Vagina (tissue), 2 donors: ENCODE data around the gene PRXL2A. TPM values are rescaled to one million over a fixed set of nuclear protein-coding genes. Genes with fewer than 3 reads are reported as not detected.

Experiments used
- DNase-seq, 2 donors: peaks; one replicate each; pipeline ENCODE4 v3.0.0-alpha.2; 2017; ENCODE audit errors: extremely low spot score in 2 of 2
- H3K27ac ChIP-seq: fragments of 200-600 bp; sonication (generic); one replicate; pipeline ENCODE4 v1.5.1; 2019
- H3K27me3 ChIP-seq: fragments of 200-600 bp; sonication (generic); one replicate; pipeline ENCODE4 v1.5.1; 2019
- H3K36me3 ChIP-seq, 2 donors: fragments of 200-600 bp; sonication (generic); one replicate each; pipeline ENCODE4 v1.5.1; 2017 to 2019
- H3K4me1 ChIP-seq: fragments of 200-600 bp; sonication (generic); one replicate; pipeline ENCODE4 v1.5.1; 2019
- H3K4me3 ChIP-seq, 2 donors: fragments of 200-600 bp; sonication (generic); 1 replicate in 1 of 2; 2 replicates in 1 of 2; pipeline ENCODE4 v1.5.1; 2016 to 2019
- H3K9me3 ChIP-seq: fragments of 200-600 bp; sonication (generic); one replicate; pipeline ENCODE4 v1.5.1; 2019
- POLR2A ChIP-seq, 2 donors: fragments of 450-650 bp; IDR thresholded peaks; one replicate each; pipeline ENCODE4 v1.6.1; 2017; ENCODE audit warnings: antibody characterized with exemption in 2 of 2, mild to moderate bottlenecking in 2 of 2, moderate library complexity in 2 of 2
- POLR2AphosphoS5 ChIP-seq, 2 donors: sonication (generic); formaldehyde crosslinking; IDR thresholded peaks; one replicate each; pipeline ENCODE4 v1.9.0; 2017; ENCODE audit warnings: antibody characterized with exemption in 2 of 2, mild to moderate bottlenecking in 2 of 2, low read depth in 1 of 2; ENCODE audit not compliant: insufficient read depth in 1 of 2
- intact Hi-C: fragments of 100-400 bp; cut with DNase I; formaldehyde crosslinking; loops from one replicate; pipeline ENCODE4 v1.15.1; 2023
- total RNA-seq: library from RNA; depleted of rRNA; stranded (reverse); fragments of >200 nt; gene quantifications from one replicate; pipeline ENCODE4 v1.2.3, GENCODE V29; 2016
- TF ChIP-seq, protein P1 (sequence below), 3 experiments: fragments of 450-650 bp in 2 of 3; fragments of 200-600 bp in 1 of 3; sonication (generic) in 1 of 3; IDR thresholded peaks; one replicate each; pipeline ENCODE4 v1.5.1; 2017 to 2019; ENCODE audit warnings: antibody characterized with exemption in 3 of 3, mild to moderate bottlenecking in 2 of 3, moderate library complexity in 2 of 3

Gene PRXL2A
- total RNA-seq, 1 donor from 2014 or later: 62.4 TPM

GRCh38 chr10:80405035-80405434 lies 3.3 kb upstream of the PRXL2A start:
- H3K4me1 ChIP-seq: peaks cover 26% of the 10 kb centered on the region
- intact Hi-C loops: no loop called here

GRCh38 chr10:80405626-80406025 lies 2.7 kb upstream of the PRXL2A start:
- TF ChIP-seq POLR2A (IDR thresholded peaks at IDR 0.05) (no peak), POLR2AphosphoS5 (IDR thresholded peaks at IDR 0.05; ENCODE audit: insufficient read depth in 1 of 2, low read depth in 1 of 2) (no peak)
- TF ChIP-seq, protein P1, sequence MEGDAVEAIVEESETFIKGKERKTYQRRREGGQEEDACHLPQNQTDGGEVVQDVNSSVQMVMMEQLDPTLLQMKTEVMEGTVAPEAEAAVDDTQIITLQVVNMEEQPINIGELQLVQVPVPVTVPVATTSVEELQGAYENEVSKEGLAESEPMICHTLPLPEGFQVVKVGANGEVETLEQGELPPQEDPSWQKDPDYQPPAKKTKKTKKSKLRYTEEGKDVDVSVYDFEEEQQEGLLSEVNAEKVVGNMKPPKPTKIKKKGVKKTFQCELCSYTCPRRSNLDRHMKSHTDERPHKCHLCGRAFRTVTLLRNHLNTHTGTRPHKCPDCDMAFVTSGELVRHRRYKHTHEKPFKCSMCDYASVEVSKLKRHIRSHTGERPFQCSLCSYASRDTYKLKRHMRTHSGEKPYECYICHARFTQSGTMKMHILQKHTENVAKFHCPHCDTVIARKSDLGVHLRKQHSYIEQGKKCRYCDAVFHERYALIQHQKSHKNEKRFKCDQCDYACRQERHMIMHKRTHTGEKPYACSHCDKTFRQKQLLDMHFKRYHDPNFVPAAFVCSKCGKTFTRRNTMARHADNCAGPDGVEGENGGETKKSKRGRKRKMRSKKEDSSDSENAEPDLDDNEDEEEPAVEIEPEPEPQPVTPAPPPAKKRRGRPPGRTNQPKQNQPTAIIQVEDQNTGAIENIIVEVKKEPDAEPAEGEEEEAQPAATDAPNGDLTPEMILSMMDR (IDR thresholded peaks at IDR 0.05): no peak
- intact Hi-C loops: no loop called here
- Histone ChIP-seq H3K36me3 (no peaks in the 10 kb centered on the region), H3K27ac (no peak overlapping the region), H3K4me1 (peaks cover 32% of the 10 kb centered on the region), H3K27me3 (no peaks in the 10 kb centered on the region), H3K4me3 (no peak overlapping the region), H3K9me3 (no peaks in the 10 kb centered on the region)
- DNase-seq: no peak

More at GRCh38 chr10:80405035-80405434, 3.3 kb upstream of the PRXL2A start:
- H3K36me3 ChIP-seq: no peaks in the 10 kb centered on the region
- H3K27ac ChIP-seq: no peak overlapping the region
- TF ChIP-seq POLR2A (IDR thresholded peaks at IDR 0.05): no peak
- no peaks in the 10 kb centered on the region for H3K27me3 ChIP-seq
- DNase-seq: no peak
- no peaks in the 10 kb centered on the region for H3K9me3 ChIP-seq
- no peak overlapping the region for H3K4me3 ChIP-seq

GRCh38 chr10:80406204-80406603 lies 2.1 kb upstream of the PRXL2A start:
- peaks cover 38% of the 10 kb centered on the region for H3K4me1 ChIP-seq

GRCh38 chr10:80407812-80408241 lies 524 bp upstream of the PRXL2A start:
- Histone ChIP-seq H3K36me3 (no peaks in the 10 kb centered on the region), H3K4me1 (peaks cover 53% of the 10 kb centered on the region), H3K27ac (peak overlapping the region; percentile 94), H3K27me3 (no peaks in the 10 kb centered on the region), H3K4me3 (peak overlapping the region; percentile 73 to 81), H3K9me3 (no peaks in the 10 kb centered on the region)
- intact Hi-C loops: no loop called here
- no peak for DNase-seq
- TF ChIP-seq POLR2A (IDR thresholded peaks at IDR 0.05) (no peak), POLR2AphosphoS5 (IDR thresholded peaks at IDR 0.05; ENCODE audit: insufficient read depth in 1 of 2, low read depth in 1 of 2) (no peak)
- TF ChIP-seq, protein P1 (IDR thresholded peaks at IDR 0.05): no peak

More at GRCh38 chr10:80406204-80406603, 2.1 kb upstream of the PRXL2A start:
- H3K27ac ChIP-seq: no peak overlapping the region
- no peak for TF ChIP-seq POLR2A (IDR thresholded peaks at IDR 0.05)
- TF ChIP-seq, protein P1 (IDR thresholded peaks at IDR 0.05): no peak
- TF ChIP-seq POLR2AphosphoS5 (IDR thresholded peaks at IDR 0.05; ENCODE audit: insufficient read depth in 1 of 2, low read depth in 1 of 2): no peak
- intact Hi-C loops: no loop called here
- no peaks in the 10 kb centered on the region for H3K9me3 ChIP-seq
- DNase-seq: no peak
- no peaks in the 10 kb centered on the region for H3K36me3 ChIP-seq
- H3K27me3 ChIP-seq: no peaks in the 10 kb centered on the region
- no peak overlapping the region for H3K4me3 ChIP-seq

DNA sequence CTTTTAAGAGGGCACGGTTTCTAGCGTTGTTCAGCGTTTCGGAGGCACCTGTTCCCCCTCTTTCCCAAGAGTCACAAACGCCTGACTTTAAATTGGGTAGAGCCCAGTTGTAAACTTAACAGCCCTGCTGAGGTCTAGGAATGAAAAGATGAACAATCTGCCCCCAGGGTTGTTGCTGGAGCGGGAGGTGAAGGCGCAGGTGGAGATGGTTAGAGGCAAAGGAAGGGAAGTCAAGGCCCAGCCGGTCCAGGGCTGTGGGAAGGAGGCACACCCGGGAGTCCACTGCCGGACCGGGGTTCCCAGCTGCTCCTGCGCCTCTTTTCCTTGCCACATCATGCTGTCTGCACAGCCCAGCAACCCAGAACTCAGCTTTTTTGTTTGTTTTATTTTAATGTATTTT lies 770 bp downstream of the PRXL2A start:
- intact Hi-C loops: no loop called here
- H3K36me3 ChIP-seq: no peaks in the 10 kb centered on the region
- peak overlapping the region; percentile 73 to 81 for H3K4me3 ChIP-seq
- H3K27ac ChIP-seq: peak overlapping the region; percentile 94
- TF ChIP-seq POLR2AphosphoS5 (IDR thresholded peaks at IDR 0.05; ENCODE audit: insufficient read depth in 1 of 2, low read depth in 1 of 2) (no peak), POLR2A (IDR thresholded peaks at IDR 0.05) (no peak)
- TF ChIP-seq, protein P1 (IDR thresholded peaks at IDR 0.05): no peak
- H3K27me3 ChIP-seq: no peaks in the 10 kb centered on the region
- DNase-seq: no peak
- peaks cover 66% of the 10 kb centered on the region for H3K4me1 ChIP-seq
- H3K9me3 ChIP-seq: no peaks in the 10 kb centered on the region
